Neural progenitor cell (in vitro differentiated cells): ENCODE measurements around the gene DOCK10. TPM values are rescaled to one million over a fixed set of nuclear protein-coding genes. Genes with fewer than 3 reads are reported as not detected.

Source experiments
- DNase-seq: peaks from one replicate; pipeline ENCODE4 v3.0.0-alpha.2; 2016; ENCODE audit warnings: low spot score
- H2AFZ ChIP-seq: fragments of 200-600 bp; sonication (generic); replicated peaks from 2 replicates; pipeline ENCODE4 v1.6.1; 2016; ENCODE audit warnings: antibody characterized with exemption
- H3F3A ChIP-seq: fragments of 200-600 bp; sonication (generic); 2 replicates; pipeline ENCODE4 v1.6.1; 2016; ENCODE audit warnings: antibody characterized with exemption, low read depth
- H3K27ac ChIP-seq: fragments of 200-600 bp; sonication (generic); 2 replicates; pipeline ENCODE4 v1.5.1; 2016; ENCODE audit warnings: mild to moderate bottlenecking
- H3K27me3 ChIP-seq: fragments of 200-600 bp; sonication (generic); 2 replicates; pipeline ENCODE4 v1.6.1; 2016; ENCODE audit warnings: mild to moderate bottlenecking, moderate library complexity
- H3K36me3 ChIP-seq: fragments of 200-600 bp; sonication (generic); 2 replicates; pipeline ENCODE4 v1.5.1; 2016
- H3K4me1 ChIP-seq: fragments of 200-600 bp; sonication (generic); 2 replicates; pipeline ENCODE4 v1.6.1; 2016; ENCODE audit warnings: mixed run types
- H3K4me2 ChIP-seq: fragments of 200-600 bp; sonication (generic); 2 replicates; pipeline ENCODE4 v1.6.1; 2016
- H3K4me3 ChIP-seq: fragments of 200-600 bp; sonication (generic); 2 replicates; pipeline ENCODE4 v1.5.1; 2016
- H3K79me2 ChIP-seq: fragments of 200-600 bp; sonication (generic); 2 replicates; pipeline ENCODE4 v1.6.1; 2016; ENCODE audit warnings: low read depth
- H3K9ac ChIP-seq: fragments of 200-600 bp; sonication (generic); 2 replicates; pipeline ENCODE4 v1.6.1; 2016
- H3K9me3 ChIP-seq: fragments of 200-600 bp; sonication (generic); 2 replicates; pipeline ENCODE4 v1.5.1; 2016; ENCODE audit warnings: low read depth
- H4K20me1 ChIP-seq: fragments of 200-600 bp; sonication (generic); 2 replicates; pipeline ENCODE4 v1.6.1; 2016; ENCODE audit warnings: low read depth
- H3K27ac Mint-ChIP-seq: 3 replicates; pipeline ENCODE4 v1.8.0; 2021; ENCODE audit warnings: mixed read lengths
- H3K27me3 Mint-ChIP-seq: 2 replicates; pipeline ENCODE4 v1.8.0; 2022; ENCODE audit warnings: low read depth, mild to moderate bottlenecking, inconsistent platforms, moderate library complexity, mixed read lengths; ENCODE audit not compliant: insufficient read depth
- H3K36me3 Mint-ChIP-seq: 3 replicates; pipeline ENCODE4 v1.8.0; 2021; ENCODE audit warnings: mixed read lengths
- H3K4me1 Mint-ChIP-seq: 3 replicates; pipeline ENCODE4 v1.8.0; 2021; ENCODE audit warnings: mixed read lengths
- H3K4me3 Mint-ChIP-seq: 3 replicates; pipeline ENCODE4 v1.8.0; 2021; ENCODE audit warnings: mild to moderate bottlenecking, moderate library complexity, mixed read lengths
- H3K9me3 Mint-ChIP-seq: 3 replicates; pipeline ENCODE4 v1.8.0; 2020; ENCODE audit warnings: mixed read lengths
- CTCF ChIP-seq: fragments of 200-600 bp; sonication (generic); IDR thresholded peaks from 2 replicates; pipeline ENCODE4 v1.5.1; 2017; ENCODE audit warnings: antibody characterized with exemption, mild to moderate bottlenecking
- EZH2 ChIP-seq: fragments of 200-600 bp; sonication (generic); IDR thresholded peaks from 2 replicates; pipeline ENCODE4 v1.6.1; 2017; ENCODE audit warnings: antibody characterized with exemption, mild to moderate bottlenecking, moderate library complexity
- EZH2phosphoT487 ChIP-seq: fragments of 200-600 bp; sonication (generic); IDR thresholded peaks from 2 replicates; pipeline ENCODE4 v1.6.1; 2017; ENCODE audit warnings: antibody characterized with exemption
- total RNA-seq: library from RNA; depleted of rRNA; stranded (reverse); fragments of >200 nt; gene quantifications from 2 replicates; pipeline ENCODE4 v1.2.3, GENCODE V29; 2015; ENCODE audit warnings: low replicate concordance

The DOCK10 gene
- total RNA-seq, 1 donor from 2014 or later = 1.1 TPM

- TF ChIP-seq EZH2 (no peak), EZH2phosphoT487 (no peak), CTCF (no peak)
- no peak overlapping the region for H2AFZ ChIP-seq
- no peak overlapping the region for H3K4me3 ChIP-seq
- H3K27ac Mint-ChIP-seq = no peak overlapping the region
- H3K27ac ChIP-seq = no peak overlapping the region
- no peaks in the 10 kb centered on the region for H4K20me1 ChIP-seq
- no peaks in the 10 kb centered on the region for H3K9me3 ChIP-seq
- H3K9me3 Mint-ChIP-seq = no peaks in the 10 kb centered on the region
- H3K9ac ChIP-seq = no peak overlapping the region
- H3K36me3 Mint-ChIP-seq = peaks cover 3% of the 10 kb centered on the region
- no peaks in the 10 kb centered on the region for H3K27me3 Mint-ChIP-seq
- H3K4me3 Mint-ChIP-seq = no peak overlapping the region
- H3K4me1 ChIP-seq = peaks cover 9% of the 10 kb centered on the region
- no peaks in the 10 kb centered on the region for H3K27me3 ChIP-seq
- no peak overlapping the region for H3K4me2 ChIP-seq
- DNase-seq = no peak
- H3F3A ChIP-seq = no peaks in the 10 kb centered on the region
- no peaks in the 10 kb centered on the region for H3K79me2 ChIP-seq
- no peaks in the 10 kb centered on the region for H3K36me3 ChIP-seq
- H3K4me1 Mint-ChIP-seq = peaks cover 3% of the 10 kb centered on the region
Observed at GRCh38 chr2:224895377-224895776, 146.9 kb downstream of the DOCK10 start.

- Histone ChIP-seq H3K27me3 (no peaks in the 10 kb centered on the region), H2AFZ (no peak overlapping the region), H3K79me2 (no peaks in the 10 kb centered on the region), H3K9ac (no peak overlapping the region), H3K4me2 (no peak overlapping the region), H3K36me3 (no peaks in the 10 kb centered on the region), H3K27ac (no peak overlapping the region), H3K4me1 (peaks cover 9% of the 10 kb centered on the region), H4K20me1 (no peaks in the 10 kb centered on the region), H3K9me3 (no peaks in the 10 kb centered on the region), H3F3A (no peaks in the 10 kb centered on the region), H3K4me3 (no peak overlapping the region)
- Mint-ChIP-seq H3K4me1 (peaks cover 2% of the 10 kb centered on the region), H3K9me3 (no peaks in the 10 kb centered on the region), H3K36me3 (peaks cover 3% of the 10 kb centered on the region), H3K27me3 (no peaks in the 10 kb centered on the region), H3K27ac (no peak overlapping the region), H3K4me3 (no peak overlapping the region)
- no peak for TF ChIP-seq EZH2phosphoT487
- no peak for TF ChIP-seq EZH2
- no peak for TF ChIP-seq CTCF
- no peak for DNase-seq
Observed at GRCh38 chr2:224894356-224894755, 147.9 kb downstream of the DOCK10 start.

- H3K27me3 ChIP-seq = no peaks in the 10 kb centered on the region
- Mint-ChIP-seq H3K4me1 (no peaks in the 10 kb centered on the region), H3K9me3 (no peaks in the 10 kb centered on the region), H3K27me3 (no peaks in the 10 kb centered on the region), H3K4me3 (no peak overlapping the region), H3K36me3 (peaks cover 3% of the 10 kb centered on the region), H3K27ac (no peak overlapping the region)
- no peak for DNase-seq
- no peaks in the 10 kb centered on the region for H3F3A ChIP-seq
- H3K4me3 ChIP-seq = no peak overlapping the region
- H4K20me1 ChIP-seq = no peaks in the 10 kb centered on the region
- no peaks in the 10 kb centered on the region for H3K9me3 ChIP-seq
- H3K4me1 ChIP-seq = peaks cover 9% of the 10 kb centered on the region
- no peak overlapping the region for H3K9ac ChIP-seq
- H3K36me3 ChIP-seq = no peaks in the 10 kb centered on the region
- H3K79me2 ChIP-seq = no peaks in the 10 kb centered on the region
- H2AFZ ChIP-seq = no peak overlapping the region
- no peak overlapping the region for H3K27ac ChIP-seq
- no peak overlapping the region for H3K4me2 ChIP-seq
- TF ChIP-seq EZH2phosphoT487 = no peak
- TF ChIP-seq CTCF = no peak
- no peak for TF ChIP-seq EZH2
Observed at GRCh38 chr2:224893848-224894247, 148.4 kb downstream of the DOCK10 start.
